Stomach (tissue), 4 donors: Measurements from ENCODE around the gene PLCD1.

ENCODE experiments used
- CTCF ChIP-seq, 7 experiments: fragments of 450-650 bp in 4 of 7; fragments of 200-600 bp in 3 of 7; sonication (generic) in 3 of 7; IDR thresholded peaks; one replicate each; pipeline ENCODE4 v1.5.1; 2016 to 2019; ENCODE audit warnings: antibody characterized with exemption in 7 of 7, control low read depth in 2 of 7, mild to moderate bottlenecking in 1 of 7
- EP300 ChIP-seq: sonication (generic); formaldehyde crosslinking; IDR thresholded peaks from one replicate; pipeline ENCODE4 v1.6.1; 2017; ENCODE audit warnings: antibody characterized with exemption

- TF ChIP-seq CTCF (IDR thresholded peaks at IDR 0.05) (no peak), EP300 (no peak)
Measured at GRCh38 chr3:37989821-37990480, 39.5 kb downstream of the PLCD1 start.
